VCaP (cell line): ENCODE results near the gene ARGLU1.

ENCODE experiments used
- H3K27ac ChIP-seq: fragments of 450-650 bp; 2 replicates; pipeline ENCODE4 v1.5.1; 2017
- CTCF ChIP-seq: fragments of 450-650 bp; conservative IDR thresholded peaks from 2 replicates; pipeline ENCODE4 v1.5.1; 2017; ENCODE audit warnings: mild to moderate bottlenecking, moderate library complexity

Gene ARGLU1

GRCh38 chr13:106541826-106542225 is 26.1 kb downstream of the ARGLU1 start:
- TF ChIP-seq CTCF = no peak

GRCh38 chr13:106540613-106541012 is 27.3 kb downstream of the ARGLU1 start:
- no peak for TF ChIP-seq CTCF
- H3K27ac ChIP-seq = no peak overlapping the region

More at GRCh38 chr13:106541826-106542225, 26.1 kb downstream of the ARGLU1 start:
- H3K27ac ChIP-seq = no peak overlapping the region

- H3K27ac ChIP-seq = no peak overlapping the region
- TF ChIP-seq CTCF = no peak
These were observed 30.4 kb downstream of the ARGLU1 start for GRCh38 chr13:106537521-106537920.

GRCh38 chr13:106536244-106537034 is 31.5 kb downstream of the ARGLU1 start:
- peak overlapping the region; percentile 91 for H3K27ac ChIP-seq
- peak; percentile 98 for TF ChIP-seq CTCF

- H3K27ac ChIP-seq = peak within 1 kb of the TSS; percentile 91
- no peak for TF ChIP-seq CTCF
These were observed 32.2 kb downstream of the ARGLU1 start, which contains the start of gene EFNB2 for GRCh38 chr13:106535552-106536243. TSS of gene EFNB2 (minus strand) at chr13:106535662. CDS start at chr13:106534964, 698 bp downstream.

GRCh38 chr13:106534639-106535551 is 33.0 kb downstream of the ARGLU1 start:
- TF ChIP-seq CTCF = no peak
- peak overlapping the region; percentile 91 for H3K27ac ChIP-seq
